Measurements from ENCODE around the gene STK16. TPM values are rescaled to one million over a fixed set of nuclear protein-coding genes. Genes with fewer than 3 reads are reported as not detected.

The STK16 gene
- total RNA-seq, 3 donors from 2014 or later, result 13.1 to 18.1 (median 16.4) TPM

GRCh38 chr2:219245899-219246230 is 586 bp downstream of the STK16 start:
- TF ChIP-seq CTCF (IDR thresholded peaks at IDR 0.05) (no peak), POLR2A (IDR thresholded peaks at IDR 0.05) (no peak), POLR2AphosphoS5 (IDR thresholded peaks at IDR 0.05) (no peak)
- DNase-seq (ENCODE audit: low spot score in 2 of 2), result no peak
- H3K27me3 ChIP-seq, result no peaks in the 10 kb centered on the region
- peak overlapping the region; percentile 98 for H3K27ac ChIP-seq
- intact Hi-C loops (cut with DNase I; ENCODE audit: low total_unique reads), result no loop called here
- H3K9me3 ChIP-seq, result no peaks in the 10 kb centered on the region
- no peaks in the 10 kb centered on the region for H3K36me3 ChIP-seq
- H3K4me3 ChIP-seq, result peak overlapping the region; percentile 73 to 93 (median 82)
- H3K4me1 ChIP-seq, result peaks cover 12 to 24% of the 10 kb centered on the region in 2 donors

DNA sequence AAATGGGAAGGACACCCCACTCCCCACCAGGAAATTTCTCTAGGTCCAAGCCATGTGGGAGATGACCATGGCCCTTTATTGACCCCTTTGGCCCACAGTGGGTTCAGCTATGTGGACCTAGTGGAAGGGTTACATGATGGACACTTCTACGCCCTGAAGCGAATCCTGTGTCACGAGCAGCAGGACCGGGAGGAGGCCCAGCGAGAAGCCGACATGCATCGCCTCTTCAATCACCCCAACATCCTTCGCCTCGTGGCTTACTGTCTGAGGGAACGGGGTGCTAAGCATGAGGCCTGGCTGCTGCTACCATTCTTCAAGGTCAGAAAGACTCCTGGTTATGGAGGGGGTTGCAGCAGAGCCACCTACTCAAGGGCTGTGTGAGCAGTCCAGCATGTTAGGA is 1.3 kb downstream of the STK16 start:
- no peak for TF ChIP-seq CTCF (IDR thresholded peaks at IDR 0.05)
- no peak for TF ChIP-seq POLR2A (IDR thresholded peaks at IDR 0.05)
- no peak for TF ChIP-seq POLR2AphosphoS5 (IDR thresholded peaks at IDR 0.05)
- no peak overlapping the region for H3K4me3 ChIP-seq
- H3K36me3 ChIP-seq, result no peaks in the 10 kb centered on the region
- H3K9me3 ChIP-seq, result no peaks in the 10 kb centered on the region
- peaks cover 12 to 24% of the 10 kb centered on the region in 2 donors for H3K4me1 ChIP-seq
- peak overlapping the region; percentile 98 for H3K27ac ChIP-seq
- intact Hi-C loops (cut with DNase I; ENCODE audit: low total_unique reads), result no loop called here
- no peaks in the 10 kb centered on the region for H3K27me3 ChIP-seq
- no peak for DNase-seq (ENCODE audit: low spot score in 2 of 2)

DNA sequence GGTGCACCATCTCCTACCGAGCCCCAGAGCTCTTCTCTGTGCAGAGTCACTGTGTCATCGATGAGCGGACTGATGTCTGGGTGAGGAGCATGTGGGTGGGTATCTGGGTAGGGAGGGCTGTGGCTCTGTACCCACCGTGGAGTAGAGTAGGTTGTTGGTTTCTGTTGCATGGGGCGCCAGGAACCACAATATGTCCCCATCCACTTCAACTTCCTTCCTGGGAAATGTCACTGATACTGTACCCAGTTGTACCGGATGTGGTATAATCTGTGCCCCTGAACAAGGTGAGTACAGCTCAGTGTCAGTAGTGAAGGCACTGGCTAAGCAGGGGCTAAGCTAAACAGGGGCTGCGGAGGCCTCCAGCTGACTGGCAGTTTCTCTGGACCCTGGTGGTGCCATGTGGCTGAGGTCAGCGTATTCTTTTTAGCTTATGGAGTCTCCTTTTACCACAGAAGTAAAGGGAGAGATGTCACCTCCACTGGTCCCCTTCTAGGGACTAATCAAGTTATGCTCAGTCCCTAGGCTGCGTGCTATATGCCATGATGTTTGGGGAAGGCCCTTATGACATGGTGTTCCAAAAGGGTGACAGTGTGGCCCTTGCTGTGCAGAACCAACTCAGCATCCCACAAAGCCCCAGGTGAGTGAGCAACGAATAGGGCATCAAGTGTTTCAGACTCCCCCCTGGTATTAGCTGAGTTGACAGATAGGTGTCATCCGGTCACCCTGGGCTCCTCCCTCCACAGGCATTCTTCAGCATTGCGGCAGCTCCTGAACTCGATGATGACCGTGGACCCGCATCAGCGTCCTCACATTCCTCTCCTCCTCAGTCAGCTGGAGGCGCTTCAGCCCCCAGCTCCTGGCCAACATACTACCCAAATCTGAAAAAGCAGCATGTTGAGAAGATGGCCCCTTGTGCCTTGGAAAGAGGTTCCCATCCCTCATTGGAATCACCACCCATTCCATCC is 2.7 kb downstream of the STK16 start:
- Histone ChIP-seq H3K9me3 (no peaks in the 10 kb centered on the region), H3K27me3 (no peaks in the 10 kb centered on the region), H3K4me3 (no peak overlapping the region), H3K36me3 (no peaks in the 10 kb centered on the region), H3K4me1 (peaks cover 17 to 24% of the 10 kb centered on the region in 2 donors), H3K27ac (peak overlapping the region; percentile 93 to 98)
- intact Hi-C loops (cut with DNase I; ENCODE audit: low total_unique reads), result no loop called here
- no peak for TF ChIP-seq POLR2AphosphoS5 (IDR thresholded peaks at IDR 0.05)
- TF ChIP-seq CTCF (IDR thresholded peaks at IDR 0.05), result no peak
- no peak for TF ChIP-seq POLR2A (IDR thresholded peaks at IDR 0.05)
- no peak for DNase-seq (ENCODE audit: low spot score in 2 of 2)

DNA sequence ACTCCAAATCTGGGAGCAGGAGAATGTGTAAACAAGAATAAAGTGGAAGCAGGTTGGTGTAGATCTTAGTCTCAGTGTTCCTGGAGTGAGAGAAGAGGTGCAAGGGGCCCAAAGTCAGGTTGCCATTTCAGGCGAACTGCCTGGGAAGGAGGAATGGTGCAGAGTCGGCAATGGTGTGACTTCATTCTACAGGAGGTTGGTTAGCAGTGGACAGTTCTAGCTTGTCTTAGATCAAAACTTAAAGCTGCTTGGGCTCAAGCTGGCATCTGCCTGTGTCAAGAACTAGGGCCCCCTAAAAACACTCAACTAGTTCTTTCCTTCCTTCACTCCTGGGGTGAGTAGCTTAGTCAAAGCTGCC is 3.5 kb downstream of the STK16 start:
- intact Hi-C loops (cut with DNase I; ENCODE audit: low total_unique reads), result no loop called here
- no peaks in the 10 kb centered on the region for H3K9me3 ChIP-seq
- DNase-seq (ENCODE audit: low spot score in 2 of 2), result no peak
- no peak for TF ChIP-seq POLR2AphosphoS5 (IDR thresholded peaks at IDR 0.05)
- no peak for TF ChIP-seq CTCF (IDR thresholded peaks at IDR 0.05)
- TF ChIP-seq POLR2A (IDR thresholded peaks at IDR 0.05), result no peak
- peak overlapping the region; percentile 93 to 98 for H3K27ac ChIP-seq
- H3K4me3 ChIP-seq, result peak overlapping the region in 2 of 3 donors; percentile 6 to 43
- no peaks in the 10 kb centered on the region for H3K27me3 ChIP-seq
- H3K4me1 ChIP-seq, result peaks cover 17 to 24% of the 10 kb centered on the region in 2 donors
- no peaks in the 10 kb centered on the region for H3K36me3 ChIP-seq

DNA sequence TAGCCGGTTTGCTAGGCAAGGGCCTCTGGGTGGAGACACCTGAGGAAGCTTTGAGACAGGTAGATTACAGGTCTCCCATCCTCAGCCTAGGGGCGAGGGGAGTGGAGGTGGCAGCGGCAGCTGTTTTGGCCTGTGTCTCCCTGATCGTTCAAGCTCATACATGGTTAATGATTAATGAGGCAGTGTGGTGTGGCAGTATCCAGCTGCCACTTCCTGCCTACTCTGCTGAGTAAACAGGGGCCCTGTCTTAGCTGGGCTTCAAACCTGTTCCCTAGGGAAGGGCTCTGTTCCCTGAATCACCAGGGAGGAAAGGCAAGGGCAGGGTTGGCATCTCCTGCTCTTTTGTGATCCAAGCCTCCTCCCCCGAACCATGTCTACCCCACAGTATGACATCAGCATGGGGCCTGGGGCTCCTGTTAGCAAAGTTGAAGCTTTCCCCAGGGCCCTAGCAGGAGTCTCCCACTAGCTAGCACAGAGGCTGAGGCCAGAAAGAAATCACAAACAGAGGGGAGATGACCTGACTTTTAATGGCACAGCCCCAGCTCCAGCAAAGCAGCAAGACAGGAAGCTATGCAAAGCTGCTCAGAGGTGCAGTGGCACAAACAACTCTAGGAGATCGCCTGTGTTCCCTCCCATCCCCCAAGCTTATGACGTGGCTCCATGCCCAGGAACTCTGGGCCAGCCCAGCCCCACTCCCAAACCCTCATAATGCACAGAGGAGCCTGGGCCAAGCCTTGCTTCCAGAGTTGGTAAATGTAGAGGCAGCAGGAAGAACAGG is 4.1 kb downstream of the STK16 start:
- TF ChIP-seq POLR2AphosphoS5 (IDR thresholded peaks at IDR 0.05), result peak; percentile 25 to 62 (median 49)
- TF ChIP-seq CTCF (IDR thresholded peaks at IDR 0.05), result no peak
- TF ChIP-seq POLR2A (IDR thresholded peaks at IDR 0.05), result no peak
- intact Hi-C loops (cut with DNase I; ENCODE audit: low total_unique reads), result no loop called here
- Histone ChIP-seq H3K4me3 (peak overlapping the region in 1 of 3 donors; percentile 43), H3K4me1 (peaks cover 21 to 24% of the 10 kb centered on the region in 2 donors), H3K9me3 (no peaks in the 10 kb centered on the region), H3K27me3 (no peaks in the 10 kb centered on the region), H3K36me3 (no peaks in the 10 kb centered on the region), H3K27ac (peak overlapping the region; percentile 93 to 98)
- peak; percentile 89 to 90 for DNase-seq (ENCODE audit: low spot score in 2 of 2)

Data from breast epithelium (tissue), 4 donors.